ENCODE data around the gene GOLGA1.

Gene GOLGA1

GRCh38 chr9:124884376-124884775 lies 56.5 kb downstream of the GOLGA1 start:
- FAIRE-seq (no peak), DNase-seq (ENCODE audit: insufficient read length, low spot score) (no peak)
- TF ChIP-seq CTCF (IDR thresholded peaks at IDR 0.05; ENCODE audit: insufficient read depth, missing control alignments), result no peak

DNA sequence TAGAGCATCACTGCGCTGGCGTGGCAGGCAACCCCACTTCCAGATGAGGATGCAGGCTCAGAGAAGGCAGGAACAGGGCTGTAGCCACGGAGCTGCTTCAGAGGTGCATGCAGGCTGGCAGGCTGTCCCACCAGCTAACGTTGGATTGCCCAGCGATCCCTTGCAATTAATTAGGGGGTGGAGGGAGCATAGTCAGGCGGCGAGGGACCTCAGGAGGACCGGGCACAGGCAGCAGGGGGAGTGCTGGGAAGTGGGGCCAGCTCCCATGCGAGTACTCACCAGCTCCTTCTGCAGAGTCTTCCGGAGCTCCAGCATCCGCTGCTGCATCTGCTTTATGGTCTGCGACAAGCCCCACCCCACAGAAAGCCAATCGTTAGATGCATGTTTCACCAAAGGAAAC lies 58.7 kb downstream of the GOLGA1 start:
- FAIRE-seq (no peak), DNase-seq (ENCODE audit: insufficient read length, low spot score) (no peak)
- TF ChIP-seq CTCF (IDR thresholded peaks at IDR 0.05; ENCODE audit: insufficient read depth, missing control alignments), result no peak

DNA sequence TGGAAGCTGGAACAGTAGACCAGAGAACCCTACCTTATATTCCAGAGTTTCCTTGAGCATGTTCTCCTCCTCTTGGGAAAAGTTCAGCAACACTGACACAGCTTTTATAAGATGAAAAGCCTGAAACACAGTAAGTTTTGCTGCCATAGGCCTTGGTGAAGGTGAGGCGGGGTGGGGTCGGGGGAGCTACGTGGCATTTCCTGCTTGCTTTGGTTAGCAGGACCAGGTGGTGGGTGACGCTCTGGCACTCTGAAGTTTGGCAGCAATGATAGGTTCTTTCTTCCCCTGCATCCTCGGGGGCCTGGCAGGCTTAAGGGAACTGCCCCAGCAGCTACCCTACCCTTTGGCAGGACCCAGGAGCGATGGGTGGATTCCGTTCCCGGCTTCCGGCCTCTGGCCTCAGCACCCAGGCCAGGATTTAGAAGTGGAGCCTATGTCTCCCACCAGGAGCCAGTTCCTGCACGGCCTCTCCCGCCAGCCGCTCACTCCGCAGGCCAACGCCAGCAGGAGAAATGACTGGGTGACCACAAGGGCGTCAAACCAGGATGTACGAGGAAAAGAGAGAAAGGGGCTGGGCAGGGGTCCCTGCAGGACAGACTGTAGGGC lies 59.6 kb downstream of the GOLGA1 start:
- no peak for FAIRE-seq
- no peak for TF ChIP-seq CTCF (IDR thresholded peaks at IDR 0.05; ENCODE audit: insufficient read depth, missing control alignments)
- no peak for DNase-seq (ENCODE audit: insufficient read length, low spot score)

- no peak for FAIRE-seq
- no peak for DNase-seq (ENCODE audit: insufficient read length, low spot score)
- TF ChIP-seq CTCF (IDR thresholded peaks at IDR 0.05; ENCODE audit: insufficient read depth, missing control alignments), result no peak
Measured at GRCh38 chr9:124880501-124880900, 60.4 kb downstream of the GOLGA1 start.

DNA sequence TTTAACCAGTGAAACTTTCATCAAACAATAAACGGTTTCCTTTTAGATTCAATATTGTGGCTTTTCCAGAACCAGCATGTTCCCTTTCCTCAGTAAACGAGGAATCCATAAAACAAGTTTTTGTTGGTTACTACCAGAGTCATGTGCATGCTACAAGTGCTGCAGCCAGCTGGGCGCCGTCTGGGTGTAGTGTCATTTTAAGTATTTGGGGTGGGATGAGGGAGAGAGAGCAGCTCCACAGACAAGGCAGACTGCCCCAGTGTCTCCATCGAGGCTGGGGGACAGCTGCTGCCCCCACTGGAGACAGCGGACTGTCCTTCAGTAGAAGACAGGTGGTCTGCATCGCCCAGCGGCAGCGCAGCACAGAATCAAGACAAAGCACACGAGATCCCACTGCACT lies 61.7 kb downstream of the GOLGA1 start:
- TF ChIP-seq CTCF (IDR thresholded peaks at IDR 0.05; ENCODE audit: insufficient read depth, missing control alignments), result no peak
- FAIRE-seq (no peak), DNase-seq (ENCODE audit: insufficient read length, low spot score) (no peak)

DNA sequence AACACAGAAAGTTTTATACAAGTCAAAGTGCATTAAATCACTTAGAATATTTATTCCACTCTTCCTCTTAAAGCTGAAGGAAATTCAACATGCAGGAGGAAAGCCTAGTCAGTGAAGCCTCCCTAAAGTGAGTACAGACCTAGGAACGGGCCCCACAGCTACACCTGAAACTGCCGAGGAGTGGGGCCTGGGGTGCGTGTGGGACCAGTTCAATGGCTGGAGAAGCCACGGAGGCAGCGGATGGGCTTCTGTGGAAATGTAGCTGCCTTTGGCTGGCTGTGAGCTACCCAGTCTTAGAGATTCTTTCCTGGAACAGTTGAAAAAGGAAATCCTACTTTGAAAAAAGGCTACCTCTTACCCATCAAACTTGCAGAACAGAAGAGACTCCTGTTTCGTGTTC lies 62.4 kb downstream of the GOLGA1 start:
- TF ChIP-seq CTCF (IDR thresholded peaks at IDR 0.05; ENCODE audit: insufficient read depth, missing control alignments), result no peak
- FAIRE-seq, result no peak
- no peak for DNase-seq (ENCODE audit: insufficient read length, low spot score)

GRCh38 chr9:124878021-124878420 lies 62.9 kb downstream of the GOLGA1 start:
- TF ChIP-seq CTCF (IDR thresholded peaks at IDR 0.05; ENCODE audit: insufficient read depth, missing control alignments), result no peak
- FAIRE-seq (no peak), DNase-seq (ENCODE audit: insufficient read length, low spot score) (no peak)
